ENCODE measurements around the gene CSNK1A1L. TPM values are rescaled to one million over a fixed set of nuclear protein-coding genes. Genes with fewer than 3 reads are reported as not detected.

Gene CSNK1A1L
- total RNA-seq: not detected in 2 replicates

GRCh38 chr13:37105251-37105714 lies at the start of gene CSNK1A1L:
CSNK1A1L (minus strand) TSS chr13:37105664; CDS start chr13:37105256, 408 bp downstream.

DNA sequence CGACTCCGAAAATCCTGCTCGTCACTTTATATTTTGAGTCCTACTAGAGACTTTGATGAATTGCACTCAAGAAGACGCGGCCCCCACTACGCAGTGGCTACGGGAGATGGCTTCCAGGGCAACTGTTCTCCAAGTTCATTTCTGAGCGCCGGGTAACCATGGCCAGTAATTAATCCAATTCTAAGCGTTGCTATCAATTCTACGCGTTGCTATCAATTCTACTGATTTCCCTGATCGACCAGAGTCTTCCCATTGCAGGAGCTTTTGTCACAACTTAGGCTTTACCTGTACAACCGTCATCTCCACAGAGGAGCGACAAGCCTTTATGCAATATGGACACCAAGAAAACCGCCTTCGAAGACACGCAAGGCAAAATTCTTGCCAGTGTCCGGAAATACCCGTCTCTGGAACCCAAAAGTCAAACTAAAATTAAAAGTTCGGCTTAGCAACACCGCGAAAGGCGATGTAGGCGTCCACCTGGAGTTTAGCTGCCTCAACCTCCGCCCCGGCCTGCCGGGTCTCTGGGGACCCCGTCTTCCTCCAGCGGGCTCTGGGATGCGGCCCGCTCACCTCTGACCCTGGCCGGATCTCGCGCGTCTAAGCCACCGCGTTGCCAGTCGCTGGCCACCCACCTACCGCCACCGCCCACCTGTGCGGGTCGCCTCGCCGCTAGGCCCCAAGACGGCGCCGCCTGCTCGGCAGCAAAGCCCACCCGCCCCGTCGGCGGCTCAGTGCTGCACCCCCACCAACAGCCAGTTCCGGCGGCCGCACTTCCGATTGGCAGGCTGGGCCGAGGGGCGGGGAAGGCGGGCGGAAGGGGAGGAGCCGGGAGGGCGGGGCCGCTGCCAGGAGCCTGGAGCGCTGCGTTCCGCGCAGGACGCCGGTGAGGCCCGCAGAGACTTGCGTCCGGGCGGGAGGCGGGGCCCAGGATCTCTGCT lies 46.3 kb downstream of the CSNK1A1L start, which contains the start of gene SUPT20H:
Gene SUPT20H, minus strand, starts transcription at position 779 of the 938 bp plus-strand sequence. CDS start 8,198 bp downstream, outside the sequence.

Other genes with a start within 250 kb of the CSNK1A1L start
- gene SMAD9, start 185.4 kb downstream of the CSNK1A1L start, total RNA-seq: 4.2 and 6.8 TPM in 2 replicates
- gene ALG5, start 106.3 kb downstream of the CSNK1A1L start, total RNA-seq: 37.4 and 44.3 TPM in 2 replicates
- gene EXOSC8, start 104.9 kb downstream of the CSNK1A1L start, total RNA-seq: 10.6 and 12.6 TPM in 2 replicates
- gene SUPT20H, start 46.0 kb downstream of the CSNK1A1L start, total RNA-seq: 23.3 and 39.2 TPM in 2 replicates